EH (cell line): ENCODE data around the gene MPPED1.

ENCODE experiments used
- DNase-seq: peaks from one replicate; pipeline ENCODE4 v3.0.0-alpha.2; 2015; ENCODE audit warnings: low read depth

MPPED1 gene

GRCh38 chr22:43521716-43522115 lies 109.9 kb downstream of the MPPED1 start:
- no peak for DNase-seq

- DNase-seq: no peak
These were observed 114.4 kb downstream of the MPPED1 start for GRCh38 chr22:43526117-43526655.

GRCh38 chr22:43526946-43527345 lies 115.1 kb downstream of the MPPED1 start:
- no peak for DNase-seq

GRCh38 chr22:43528601-43529360 lies 117.0 kb downstream of the MPPED1 start:
- no peak for DNase-seq

GRCh38 chr22:43529461-43529860 lies 117.6 kb downstream of the MPPED1 start:
- no peak for DNase-seq

GRCh38 chr22:43529934-43530333 lies 118.1 kb downstream of the MPPED1 start:
- no peak for DNase-seq

GRCh38 chr22:43530349-43531201 lies 118.8 kb downstream of the MPPED1 start:
- no peak for DNase-seq

GRCh38 chr22:43531651-43532050 lies 119.8 kb downstream of the MPPED1 start:
- DNase-seq: no peak

- DNase-seq: no peak
These were observed 120.7 kb downstream of the MPPED1 start for GRCh38 chr22:43532301-43533155.

- no peak for DNase-seq
These were observed 121.3 kb downstream of the MPPED1 start for GRCh38 chr22:43533156-43533530.

- DNase-seq: no peak
These were observed 122.0 kb downstream of the MPPED1 start for GRCh38 chr22:43533656-43534428.

GRCh38 chr22:43534916-43535315 lies 123.1 kb downstream of the MPPED1 start:
- DNase-seq: no peak

- no peak for DNase-seq
These were observed 123.5 kb downstream of the MPPED1 start for GRCh38 chr22:43535336-43535735.

GRCh38 chr22:43535741-43536140 lies 123.9 kb downstream of the MPPED1 start:
- no peak for DNase-seq

GRCh38 chr22:43537019-43537585 lies 125.3 kb downstream of the MPPED1 start:
- no peak for DNase-seq

GRCh38 chr22:43539572-43540528 lies 128.0 kb downstream of the MPPED1 start:
- no peak for DNase-seq

GRCh38 chr22:43540529-43540923 lies 128.7 kb downstream of the MPPED1 start:
- DNase-seq: no peak

- DNase-seq: no peak
These were observed 129.2 kb downstream of the MPPED1 start for GRCh38 chr22:43541022-43541421.

GRCh38 chr22:43541462-43542407 lies 129.9 kb downstream of the MPPED1 start:
- no peak for DNase-seq
